Measurements from ENCODE around the gene NSMCE4A.
A peak's percentile ranks its signal among the peaks of the same experiment; 100 is the strongest.
"Not testable (repeated sequence)": the region's sequence is repeated elsewhere in the genome, so short reads cannot be mapped to it uniquely, and the experiment has no call there.

The NSMCE4A gene, protein sequence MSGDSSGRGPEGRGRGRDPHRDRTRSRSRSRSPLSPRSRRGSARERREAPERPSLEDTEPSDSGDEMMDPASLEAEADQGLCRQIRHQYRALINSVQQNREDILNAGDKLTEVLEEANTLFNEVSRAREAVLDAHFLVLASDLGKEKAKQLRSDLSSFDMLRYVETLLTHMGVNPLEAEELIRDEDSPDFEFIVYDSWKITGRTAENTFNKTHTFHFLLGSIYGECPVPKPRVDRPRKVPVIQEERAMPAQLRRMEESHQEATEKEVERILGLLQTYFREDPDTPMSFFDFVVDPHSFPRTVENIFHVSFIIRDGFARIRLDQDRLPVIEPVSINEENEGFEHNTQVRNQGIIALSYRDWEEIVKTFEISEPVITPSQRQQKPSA

DNA sequence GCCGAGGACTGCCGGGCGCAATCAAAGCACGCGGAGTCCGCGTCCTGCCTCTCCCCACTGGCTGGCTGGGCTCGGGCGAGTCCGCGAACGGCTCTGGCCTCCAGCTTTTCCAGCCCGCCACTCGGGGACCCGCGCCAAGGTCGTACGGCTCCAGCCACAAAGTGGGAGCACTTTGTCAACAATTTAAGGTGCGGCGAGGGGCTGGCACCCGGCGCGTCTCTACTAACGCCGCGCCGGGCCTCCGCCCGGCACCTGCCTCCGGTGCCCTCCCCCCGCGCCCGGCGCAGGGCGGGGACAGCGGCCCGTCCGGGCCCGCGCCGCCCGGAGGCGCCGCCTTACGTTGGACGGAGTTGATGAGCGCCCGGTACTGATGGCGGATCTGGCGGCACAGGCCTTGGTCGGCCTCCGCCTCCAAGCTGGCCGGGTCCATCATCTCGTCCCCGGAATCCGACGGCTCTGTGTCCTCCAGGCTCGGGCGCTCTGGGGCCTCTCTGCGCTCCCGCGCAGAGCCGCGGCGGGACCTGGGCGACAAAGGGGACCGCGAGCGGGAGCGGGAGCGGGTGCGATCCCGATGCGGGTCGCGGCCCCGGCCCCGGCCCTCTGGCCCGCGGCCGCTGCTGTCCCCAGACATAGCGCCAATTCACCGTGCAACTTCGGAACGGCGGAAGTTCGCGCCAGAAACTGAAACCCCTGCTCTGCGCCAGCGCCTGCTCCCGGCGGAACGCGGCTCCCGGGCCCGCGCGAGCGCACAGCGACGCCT is at the start of gene NSMCE4A:
Gene NSMCE4A, minus strand, starts transcription at position 683 of the 760 bp plus-strand sequence. Its CDS starts 52 bp downstream, at position 631.
- peak; percentile 78 for DNase-seq

DNA sequence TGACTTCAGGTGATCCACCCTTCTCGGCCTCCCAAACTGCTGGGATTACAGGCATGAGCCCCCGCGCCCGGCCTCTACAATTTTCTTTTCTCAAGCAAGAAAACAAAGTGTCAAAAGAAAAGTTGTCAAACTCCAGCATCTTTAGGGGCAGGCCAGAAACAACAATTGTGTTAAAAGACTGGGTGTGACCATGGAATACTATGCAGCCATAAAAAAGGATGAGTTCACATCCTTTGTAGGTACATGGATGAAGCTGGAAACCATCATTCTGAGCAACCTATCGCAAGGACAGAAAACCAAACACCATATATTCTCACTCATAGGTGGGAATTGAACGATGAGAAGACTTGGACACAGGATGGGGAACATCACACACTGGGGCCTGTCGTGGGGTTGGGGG is 48.2 kb upstream of the NSMCE4A start:
- DNase-seq: not testable (repeated sequence)

DNA sequence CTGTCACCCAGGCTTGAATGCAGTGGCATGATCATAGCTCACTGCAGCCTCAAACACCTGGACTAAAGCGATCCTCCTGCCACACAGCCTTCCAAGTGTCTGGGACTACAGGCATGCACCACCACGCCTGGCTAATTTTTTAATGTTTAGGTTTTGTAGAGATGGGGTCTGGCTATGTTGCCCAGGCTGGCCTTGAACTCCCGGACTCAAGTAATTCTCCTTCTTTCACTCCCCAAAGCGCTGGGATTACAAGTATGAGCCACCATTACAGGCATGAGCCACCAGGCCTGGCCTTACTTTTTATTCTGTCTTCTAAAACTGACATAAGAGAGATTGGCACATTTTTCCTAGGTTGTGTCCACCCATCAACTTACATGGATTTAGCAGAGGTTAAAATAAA is 47.3 kb upstream of the NSMCE4A start:
- no peak for DNase-seq

DNA sequence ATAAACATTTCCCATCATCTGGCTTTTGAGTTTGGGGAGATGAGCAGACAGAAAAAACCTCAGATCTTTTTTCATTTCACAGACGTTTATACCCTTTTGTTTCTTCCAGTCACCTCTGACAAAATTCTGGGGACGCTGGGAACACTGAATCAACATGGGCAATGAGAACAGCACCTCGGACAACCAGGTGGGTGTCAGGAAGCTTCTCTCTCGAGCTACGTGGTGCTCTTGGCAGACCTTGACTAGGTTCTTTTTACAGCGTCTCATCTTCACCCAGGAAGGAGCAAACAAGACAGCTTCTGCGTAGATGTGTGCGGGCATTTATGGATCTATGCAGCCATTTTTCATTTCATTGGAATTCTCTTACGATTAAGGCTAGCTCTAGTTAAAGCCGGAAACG is 46.8 kb upstream of the NSMCE4A start:
- no peak for DNase-seq

DNA sequence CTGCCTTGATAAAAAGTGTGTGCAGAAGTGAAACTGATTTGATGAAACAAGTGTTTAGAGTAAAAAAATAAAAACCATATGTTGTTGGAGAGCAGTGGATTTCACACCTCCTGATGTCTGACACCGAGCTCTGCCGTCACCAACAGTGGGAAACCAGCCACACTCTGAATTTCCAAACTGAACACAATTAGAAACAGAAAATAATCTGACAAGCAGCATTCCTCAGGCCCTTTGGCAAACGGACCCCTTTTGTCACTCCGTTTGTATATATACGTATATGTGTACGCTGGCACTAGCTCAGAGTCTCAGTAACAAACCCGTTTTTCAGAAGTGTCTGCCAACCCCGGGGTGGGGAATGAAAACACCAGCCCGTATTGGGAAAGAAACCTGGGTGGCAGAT is 46.4 kb upstream of the NSMCE4A start:
- no peak for DNase-seq

DNA sequence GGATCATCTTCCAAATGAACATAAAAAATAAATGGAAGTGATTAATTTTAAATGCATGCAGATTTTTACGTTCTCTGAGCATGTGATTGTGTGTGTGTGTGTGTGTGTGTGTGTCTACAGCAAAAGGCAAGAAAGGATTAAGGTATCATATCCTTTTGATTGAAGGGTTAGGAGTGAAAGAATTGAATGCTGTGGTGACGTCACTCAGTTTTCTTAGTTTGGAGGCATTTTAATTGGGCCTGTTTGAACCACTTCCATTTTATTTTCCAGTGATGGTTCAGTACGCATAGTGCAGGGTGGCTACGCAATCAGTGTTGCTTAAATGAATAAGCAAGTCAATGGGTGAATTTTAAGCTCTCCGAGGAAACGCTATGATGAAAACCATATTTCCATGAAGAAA is 45.2 kb upstream of the NSMCE4A start:
- DNase-seq: no peak

DNA sequence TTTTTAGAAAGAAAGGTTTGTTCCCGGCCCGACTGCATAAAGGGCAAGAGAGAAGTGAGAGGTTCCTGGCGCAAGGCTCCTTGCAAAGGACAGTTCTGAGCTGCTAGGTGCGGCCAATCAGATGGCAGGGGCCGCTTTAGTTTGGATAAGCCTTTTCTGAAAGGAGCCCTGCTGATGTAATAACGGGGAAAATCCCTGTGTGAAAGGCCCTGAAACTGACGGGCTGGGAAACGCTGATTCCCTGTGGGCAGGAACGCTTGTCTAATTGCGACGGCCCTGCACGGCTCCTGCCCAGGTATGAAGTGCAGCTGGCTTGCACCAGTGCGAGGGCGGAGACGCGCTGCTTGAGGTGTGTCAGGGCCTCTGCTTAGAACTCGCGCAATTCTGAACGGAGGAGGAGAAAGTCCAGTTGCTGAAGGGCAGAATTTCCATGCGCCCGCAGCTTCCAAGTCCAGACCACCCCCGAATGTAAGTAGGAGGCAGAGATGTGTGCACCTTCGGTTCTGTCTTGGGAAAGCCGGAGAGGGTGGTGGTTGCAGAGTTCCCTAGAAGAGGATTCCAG is 44.5 kb upstream of the NSMCE4A start:
- no peak for DNase-seq

DNA sequence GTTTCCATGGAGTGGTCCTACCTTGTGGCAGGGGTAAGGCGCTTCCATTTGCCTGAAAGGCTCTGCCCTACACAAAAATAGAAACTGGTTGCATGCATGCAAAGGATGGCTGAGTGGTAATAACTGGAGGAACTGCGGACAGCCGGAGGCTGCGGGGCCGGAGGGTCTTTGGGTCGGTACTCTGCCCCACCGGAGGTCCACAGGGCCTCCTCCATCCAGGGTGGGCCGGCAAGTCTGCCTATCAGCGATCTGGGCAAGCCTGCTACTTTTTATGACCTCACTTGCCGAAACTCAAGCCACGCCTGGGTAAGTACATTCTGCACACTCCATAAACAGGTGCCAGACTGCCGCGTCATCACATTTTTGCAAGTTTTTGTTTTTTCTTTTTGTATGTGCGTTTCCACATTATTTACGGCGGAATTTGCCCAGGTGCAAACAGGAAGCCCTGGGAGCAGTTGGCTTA is 44.0 kb upstream of the NSMCE4A start:
- DNase-seq: no peak

DNA sequence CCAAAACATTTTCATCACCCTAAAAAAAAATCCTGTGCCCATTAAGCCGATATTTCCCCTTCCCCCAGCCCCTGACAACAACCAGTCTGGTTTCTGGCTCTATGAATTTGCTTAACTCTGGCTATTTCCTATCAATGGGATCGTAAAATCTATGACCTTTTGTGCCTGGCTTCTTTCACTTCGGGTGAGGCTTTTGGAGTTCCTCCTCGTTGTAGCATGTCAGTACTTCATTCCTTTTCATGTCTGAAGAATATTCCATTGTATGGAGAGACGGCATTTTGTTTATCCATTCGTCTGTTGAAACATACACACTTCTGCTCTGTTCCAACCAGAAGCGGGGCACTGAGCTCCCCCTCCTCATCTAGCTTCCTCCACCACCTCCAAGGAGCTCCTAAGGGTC is 43.5 kb upstream of the NSMCE4A start:
- no peak for DNase-seq

DNA sequence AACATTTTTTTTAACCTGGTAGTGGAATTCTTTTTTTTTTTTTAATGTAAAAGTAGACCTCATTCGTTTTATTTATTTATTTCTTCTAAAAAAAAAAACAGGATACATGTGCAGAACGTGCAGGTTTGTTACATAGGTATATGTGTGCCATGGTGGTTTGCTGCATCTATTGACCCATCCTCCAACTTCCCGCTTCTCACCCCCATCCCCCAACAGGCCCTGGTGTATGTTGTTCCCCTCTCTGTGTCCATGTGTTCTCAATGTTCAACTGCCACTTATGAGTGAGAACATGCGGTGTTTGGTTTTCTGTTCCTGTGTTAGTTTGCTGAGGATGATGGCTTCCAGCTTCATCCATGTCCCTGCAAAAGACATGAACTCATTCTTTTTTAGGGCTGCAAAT is 42.9 kb upstream of the NSMCE4A start:
- not testable (repeated sequence) for DNase-seq

DNA sequence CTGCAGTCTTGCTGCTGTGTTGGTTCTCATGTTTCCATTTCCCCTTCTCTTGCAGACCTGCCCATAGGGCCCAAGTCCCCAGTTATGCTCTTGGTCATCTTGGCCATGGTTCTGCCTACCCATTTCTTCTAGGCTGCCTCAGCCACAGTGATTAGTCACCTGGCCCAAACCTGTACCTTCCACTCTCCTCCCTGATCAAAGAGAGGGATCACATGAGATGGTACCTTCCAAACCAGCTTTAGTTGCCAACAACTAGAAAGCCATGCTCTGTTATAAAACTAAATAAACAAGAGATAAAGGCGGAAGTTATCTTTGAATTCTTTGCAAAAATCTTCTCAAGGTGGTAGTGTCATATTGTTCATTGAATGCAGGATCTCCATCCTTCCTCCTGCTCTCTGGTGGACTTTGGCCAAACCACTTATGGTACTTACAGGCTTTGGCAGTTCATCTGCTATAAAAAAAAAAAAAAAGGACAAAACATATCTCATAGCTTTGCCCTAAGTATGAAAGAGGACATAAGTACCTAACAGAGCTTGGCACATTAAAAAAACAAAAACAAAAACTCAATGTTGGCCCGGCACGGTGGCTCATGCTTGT is 39.7 kb upstream of the NSMCE4A start:
- no peak for DNase-seq

DNA sequence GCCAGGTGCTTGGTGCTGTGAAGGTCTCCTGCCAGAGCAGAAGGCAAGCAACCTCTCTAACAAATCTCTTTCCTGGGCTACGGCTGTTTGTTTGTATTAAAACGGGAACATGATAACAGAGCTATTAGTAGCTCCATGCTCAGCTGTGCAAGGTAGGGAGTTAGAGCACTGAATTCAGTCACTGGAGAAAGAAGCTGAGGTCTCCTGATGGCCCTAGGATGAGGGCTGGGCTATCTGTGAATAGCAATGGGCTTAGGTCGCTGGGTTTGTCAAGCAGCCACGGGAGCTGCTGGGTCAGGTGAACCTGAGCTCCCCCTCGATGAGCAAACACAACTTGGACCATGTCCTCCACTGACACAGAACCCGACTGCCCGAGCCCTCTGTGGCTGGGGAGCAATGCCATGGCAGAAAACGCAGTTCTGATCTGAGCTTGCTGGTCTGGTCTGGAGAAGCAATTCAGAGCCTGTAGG is 38.3 kb upstream of the NSMCE4A start:
- no peak for DNase-seq

DNA sequence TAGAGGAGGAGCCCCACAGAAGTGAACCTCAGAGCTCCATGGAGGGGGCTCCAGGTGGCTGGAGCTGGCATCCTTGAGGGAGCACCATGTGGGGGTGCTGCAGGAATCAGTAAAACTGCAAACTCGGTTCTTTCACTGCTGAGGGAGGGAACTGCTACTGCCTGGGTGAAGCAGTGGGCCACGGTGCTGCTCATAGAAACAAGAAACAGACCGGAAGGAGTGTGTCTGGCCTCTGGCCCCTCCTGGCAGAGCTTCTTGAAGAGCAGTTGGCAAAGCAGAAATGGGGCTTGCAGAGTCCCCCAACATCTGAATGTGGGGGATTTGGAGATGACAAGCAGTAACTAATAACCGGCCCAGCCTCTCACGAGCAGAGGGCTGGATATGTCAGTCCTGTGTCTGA is 37.7 kb upstream of the NSMCE4A start:
- DNase-seq: no peak

DNA sequence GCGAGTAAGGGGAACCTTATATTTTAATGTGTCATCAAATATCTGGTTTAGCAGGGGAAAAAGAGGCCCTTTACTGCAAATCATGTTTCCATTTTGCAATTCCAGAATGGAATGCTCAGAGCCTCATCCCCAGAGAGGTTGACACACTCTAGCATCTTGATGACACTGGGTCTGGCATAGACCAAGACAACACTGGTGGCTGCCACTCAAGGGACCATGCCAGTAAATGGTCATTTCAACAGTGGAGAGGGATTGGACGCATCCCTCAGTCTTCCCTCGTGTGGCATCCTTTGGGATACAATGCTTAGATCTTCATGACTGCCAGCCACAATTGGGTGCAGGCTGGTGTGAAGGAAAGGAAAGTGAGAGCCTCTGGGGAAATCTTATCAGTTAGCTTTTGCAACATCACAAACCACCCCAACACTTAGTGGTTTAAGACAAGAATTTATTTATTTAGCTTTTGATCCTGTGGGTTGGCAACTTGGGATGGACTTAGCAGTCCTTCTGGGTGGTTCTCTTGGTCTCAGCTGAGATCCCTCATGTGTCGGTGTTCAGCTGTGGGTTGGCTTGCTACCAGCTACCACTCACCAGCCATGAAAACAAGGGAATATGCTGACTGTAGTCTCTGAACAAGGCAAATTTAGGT is 35.5 kb upstream of the NSMCE4A start:
- no peak for DNase-seq

DNA sequence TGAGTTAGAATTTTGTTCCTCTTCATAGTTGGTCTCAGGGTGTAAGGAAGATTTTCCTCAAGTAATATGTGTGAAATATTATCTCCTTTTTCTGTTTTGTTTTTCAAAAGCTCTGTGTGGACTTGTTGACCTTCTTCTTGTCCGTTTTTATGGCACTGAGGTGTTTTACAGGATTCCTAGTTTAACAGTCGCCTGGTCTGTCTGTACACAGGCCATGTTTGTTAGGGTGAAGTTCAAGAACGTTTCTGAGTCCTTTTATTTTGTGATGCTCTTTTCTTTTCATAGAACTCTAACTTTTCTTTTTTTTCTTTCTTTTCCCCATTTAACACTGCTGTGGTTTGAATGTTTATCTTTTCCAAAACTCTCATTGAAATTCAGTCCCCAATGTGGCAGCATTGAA is 32.4 kb upstream of the NSMCE4A start:
- DNase-seq: no peak

DNA sequence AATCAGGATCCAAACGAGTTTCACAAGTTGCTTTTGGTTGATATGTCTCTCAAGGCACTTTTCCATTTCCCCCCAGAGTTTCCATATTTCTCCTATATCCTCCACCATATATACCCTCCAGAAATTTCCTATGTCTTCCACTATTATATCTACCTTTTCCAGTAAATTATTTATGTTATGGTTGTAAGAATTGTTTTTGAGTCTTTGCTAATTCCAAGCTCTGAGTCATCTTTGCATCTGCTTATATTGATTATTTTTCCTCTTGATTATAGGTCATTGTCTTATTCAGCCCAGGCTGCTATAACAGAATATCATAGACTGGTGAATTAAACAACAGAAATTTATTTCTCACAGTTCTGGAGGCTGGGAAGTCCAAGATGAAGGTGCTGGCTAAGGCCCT is 26.7 kb upstream of the NSMCE4A start:
- no peak for DNase-seq

DNA sequence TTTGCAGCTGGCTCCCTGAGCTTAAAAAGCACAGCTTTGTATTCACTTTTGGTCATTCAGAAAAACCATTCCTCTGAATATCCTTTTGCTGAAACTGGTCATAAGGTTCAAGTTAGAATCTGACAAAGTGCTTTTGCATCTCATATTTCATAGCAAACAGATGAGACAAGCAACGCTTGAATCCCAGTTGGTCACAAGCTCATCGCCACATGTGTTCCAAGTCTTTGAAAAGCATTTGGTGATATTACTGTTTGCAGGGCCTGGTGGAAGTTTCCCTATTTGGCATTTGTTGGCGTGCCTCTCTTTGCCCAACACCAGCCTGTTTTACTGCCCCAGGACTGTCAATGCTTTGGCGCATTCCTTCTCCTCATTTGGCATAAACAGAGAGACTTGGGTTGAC is 24.3 kb upstream of the NSMCE4A start:
- DNase-seq: no peak

DNA sequence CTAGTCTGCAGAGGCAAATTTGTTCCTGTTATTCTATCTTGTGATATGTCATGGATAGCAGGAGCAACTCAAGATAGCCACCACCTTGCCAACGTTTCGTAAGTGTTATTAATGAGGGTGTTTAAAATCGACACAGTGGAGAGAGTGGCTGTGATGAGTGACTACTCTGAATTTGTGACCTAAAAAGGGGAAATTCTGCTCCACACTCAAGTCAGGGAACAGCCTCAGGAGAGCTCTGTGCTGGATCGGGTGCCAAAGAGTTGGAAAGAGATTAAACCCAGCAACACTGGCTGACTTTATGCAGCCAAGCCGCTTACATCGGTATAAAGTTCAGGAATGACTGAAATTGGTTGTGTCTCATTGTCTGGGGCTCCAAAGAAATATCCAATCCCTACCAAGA is 23.4 kb upstream of the NSMCE4A start:
- DNase-seq: no peak

DNA sequence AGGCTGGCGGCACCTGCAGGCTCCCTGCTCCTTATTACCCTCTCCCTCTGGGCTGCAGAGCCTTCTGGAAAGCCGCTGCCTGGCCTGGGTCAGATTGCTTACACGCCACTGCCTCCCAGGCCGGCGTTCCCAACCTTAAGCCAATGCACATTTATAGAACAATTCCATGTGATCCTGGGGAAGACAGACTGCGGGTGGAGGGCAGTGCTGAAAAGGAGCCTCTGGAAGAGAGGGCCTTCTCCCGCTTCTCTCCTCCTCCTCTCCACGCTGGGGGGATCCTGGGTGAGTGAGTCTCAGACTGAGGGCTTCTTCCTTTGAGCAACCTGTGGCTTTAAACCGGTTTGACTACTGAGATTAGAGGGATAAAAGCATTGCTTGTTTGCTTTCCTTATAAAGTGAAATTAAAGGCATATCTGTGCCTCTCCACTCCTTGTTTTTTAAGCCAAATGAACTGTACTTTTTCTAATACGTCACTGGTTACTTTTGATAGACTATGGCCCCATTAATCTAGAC is 19.5 kb upstream of the NSMCE4A start:
- no peak for DNase-seq

DNA sequence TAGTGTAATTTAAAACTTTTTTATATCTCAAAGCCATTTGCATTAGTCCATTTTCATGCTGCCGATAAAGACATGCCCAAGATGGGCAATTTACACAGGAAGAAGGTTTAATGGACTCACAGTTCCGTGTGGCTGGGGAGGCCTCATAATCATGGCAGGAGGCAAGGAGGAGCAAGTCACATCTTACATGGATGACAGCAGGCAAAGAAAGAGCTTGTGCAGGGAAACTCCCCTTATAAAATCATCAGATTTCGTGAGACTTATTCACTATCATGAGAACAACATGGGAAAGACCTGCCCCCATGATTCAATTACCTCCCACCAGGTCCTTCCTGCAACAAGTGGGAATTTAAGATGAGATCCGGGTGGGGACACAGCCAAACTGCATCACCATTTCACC is 16.7 kb upstream of the NSMCE4A start:
- DNase-seq: not testable (repeated sequence)

DNA sequence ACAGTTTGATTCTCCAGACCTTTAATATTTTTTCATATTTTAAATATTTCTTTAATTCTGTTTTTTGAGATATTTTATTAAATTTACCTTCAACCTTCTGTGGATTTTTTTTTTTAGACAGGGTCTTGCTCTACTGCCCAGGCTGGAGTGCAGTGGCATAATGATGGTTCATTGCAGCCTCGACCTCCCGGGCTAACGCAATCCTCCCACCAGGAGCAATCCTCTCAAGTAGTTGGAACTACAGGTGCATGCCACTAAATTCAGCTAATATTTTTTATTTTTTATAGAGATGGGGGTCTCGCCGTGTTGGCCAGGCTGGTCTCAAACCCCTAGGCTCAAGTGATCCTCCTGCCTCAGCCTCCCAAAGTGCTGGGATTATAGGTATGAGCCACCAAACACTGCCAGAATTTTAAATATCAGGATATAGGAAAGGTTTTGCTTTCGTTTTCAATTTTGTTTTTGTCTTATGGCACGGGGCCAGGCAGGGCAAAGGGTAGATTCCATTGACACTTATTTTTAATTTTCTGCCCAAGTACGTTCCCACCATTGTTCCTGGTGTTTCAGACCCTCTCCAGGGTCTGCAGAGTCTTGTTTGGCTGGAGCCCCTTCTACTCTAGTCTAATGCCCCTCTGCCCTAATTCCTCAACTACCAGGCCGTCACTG is 15.1 kb upstream of the NSMCE4A start:
- DNase-seq: no peak
